ENCODE results near the gene IFNL2.
A peak's percentile ranks its signal among the peaks of the same experiment; 100 is the strongest.
"Not testable (repeated sequence)": the region's sequence is repeated elsewhere in the genome, so short reads cannot be mapped to it uniquely, and the experiment has no call there.

IFNL2 gene

GRCh38 chr19:39263912-39264305 is 4.3 kb upstream of the IFNL2 start:
- no peak overlapping the region for H3K27ac ChIP-seq (ENCODE audit: insufficient read depth in 1 of 2, low read depth in 1 of 2, low read length in 2 of 2, poor library complexity in 1 of 2, severe bottlenecking in 2 of 2)
- peaks cover 6 to 37% (median 14%) of the 10 kb centered on the region in 5 experiments for H3K27me3 ChIP-seq (replicated peaks in 2 of 5; ENCODE audit: control insufficient read depth in 4 of 5, insufficient read depth in 5 of 5, low read length in 4 of 5)
- H3K9me3 ChIP-seq (ENCODE audit: control extremely low read depth in 1 of 5, control insufficient read depth in 4 of 5, insufficient read depth in 2 of 5, low read depth in 1 of 5, low read length in 4 of 5), result no peaks in the 10 kb centered on the region
- DNase-seq, result no peak
- ChIA-PET POLR2A (no interaction called here), CTCF (no interaction called here)
- H3K36me3 ChIP-seq (ENCODE audit: control insufficient read depth in 4 of 4, insufficient read depth in 4 of 4, low read length in 3 of 4), result no peaks in the 10 kb centered on the region
- 24% methylated on average over 14 of the region's 17 CpGs for WGBS (ENCODE audit: insufficient coverage)
- H3K4me1 ChIP-seq (ENCODE audit: control extremely low read depth in 1 of 4, control insufficient read depth in 4 of 4, insufficient read depth in 4 of 4, low read length in 3 of 4), result peaks cover 0 to 23% (median 18%) of the 10 kb centered on the region in 4 experiments
- peak overlapping the region in 3 of 7 experiments; percentile 50 to 59 (median 55) for H3K4me3 ChIP-seq (ENCODE audit: control insufficient read depth in 1 of 7, extremely low read depth in 1 of 7, insufficient read depth in 4 of 7, low read depth in 2 of 7, low read length in 6 of 7)

GRCh38 chr19:39264306-39265290 is 3.6 kb upstream of the IFNL2 start:
- ChIA-PET CTCF (no interaction called here), POLR2A (no interaction called here)
- Histone ChIP-seq H3K4me3 (ENCODE audit: control insufficient read depth in 1 of 7, extremely low read depth in 1 of 7, insufficient read depth in 4 of 7, low read depth in 2 of 7, low read length in 6 of 7) (peak overlapping the region in 3 of 7 experiments; percentile 50 to 59 (median 55)), H3K36me3 (ENCODE audit: control insufficient read depth in 4 of 4, insufficient read depth in 4 of 4, low read length in 3 of 4) (no peaks in the 10 kb centered on the region), H3K4me1 (ENCODE audit: control extremely low read depth in 1 of 4, control insufficient read depth in 4 of 4, insufficient read depth in 4 of 4, low read length in 3 of 4) (peaks cover 0 to 23% (median 18%) of the 10 kb centered on the region in 4 experiments), H3K27ac (ENCODE audit: insufficient read depth in 1 of 2, low read depth in 1 of 2, low read length in 2 of 2, poor library complexity in 1 of 2, severe bottlenecking in 2 of 2) (no peak overlapping the region), H3K27me3 (replicated peaks in 2 of 5; ENCODE audit: control insufficient read depth in 4 of 5, insufficient read depth in 5 of 5, low read length in 4 of 5) (peaks cover 6 to 37% (median 14%) of the 10 kb centered on the region in 5 experiments), H3K9me3 (ENCODE audit: control extremely low read depth in 1 of 5, control insufficient read depth in 4 of 5, insufficient read depth in 2 of 5, low read depth in 1 of 5, low read length in 4 of 5) (no peaks in the 10 kb centered on the region)
- DNase-seq, result peak in 1 of 3 donors; percentile 27
- WGBS (ENCODE audit: insufficient coverage), result 6% methylated on average over 96 of the region's 102 CpGs

- peaks cover 6 to 37% (median 14%) of the 10 kb centered on the region in 5 experiments for H3K27me3 ChIP-seq (replicated peaks in 2 of 5; ENCODE audit: control insufficient read depth in 4 of 5, insufficient read depth in 5 of 5, low read length in 4 of 5)
- H3K36me3 ChIP-seq (ENCODE audit: control insufficient read depth in 4 of 4, insufficient read depth in 4 of 4, low read length in 3 of 4), result no peaks in the 10 kb centered on the region
- ChIA-PET CTCF (interaction anchor here (0.7 kb wide), 1 partner anchor 46 kb away, joined by 3 read pairs; no protein-coding TSS in a partner anchor), POLR2A (no interaction called here)
- no peak overlapping the region for H3K27ac ChIP-seq (ENCODE audit: insufficient read depth in 1 of 2, low read depth in 1 of 2, low read length in 2 of 2, poor library complexity in 1 of 2, severe bottlenecking in 2 of 2)
- H3K4me3 ChIP-seq (ENCODE audit: control insufficient read depth in 1 of 7, extremely low read depth in 1 of 7, insufficient read depth in 4 of 7, low read depth in 2 of 7, low read length in 6 of 7), result peak overlapping the region in 2 of 7 experiments; percentile 8 to 59
- no peaks in the 10 kb centered on the region for H3K9me3 ChIP-seq (ENCODE audit: control extremely low read depth in 1 of 5, control insufficient read depth in 4 of 5, insufficient read depth in 2 of 5, low read depth in 1 of 5, low read length in 4 of 5)
- DNase-seq, result peak in 1 of 3 donors; percentile 26
- 44% methylated on average over 36 of the region's 39 CpGs for WGBS (ENCODE audit: insufficient coverage)
- H3K4me1 ChIP-seq (ENCODE audit: control extremely low read depth in 1 of 4, control insufficient read depth in 4 of 4, insufficient read depth in 4 of 4, low read length in 3 of 4), result peaks cover 0 to 23% (median 18%) of the 10 kb centered on the region in 4 experiments
Observed at GRCh38 chr19:39265321-39265916, 2.8 kb upstream of the IFNL2 start.

GRCh38 chr19:39268531-39269223 is 481 bp downstream of the IFNL2 start:
- POLR2A ChIA-PET; H3K4me3 ChIP-seq (ENCODE audit: control insufficient read depth in 1 of 7, extremely low read depth in 1 of 7, insufficient read depth in 4 of 7, low read depth in 2 of 7, low read length in 6 of 7); CTCF ChIA-PET; H3K36me3 ChIP-seq (ENCODE audit: control insufficient read depth in 4 of 4, insufficient read depth in 4 of 4, low read length in 3 of 4); H3K9me3 ChIP-seq (ENCODE audit: control extremely low read depth in 1 of 5, control insufficient read depth in 4 of 5, insufficient read depth in 2 of 5, low read depth in 1 of 5, low read length in 4 of 5); H3K27ac ChIP-seq (ENCODE audit: insufficient read depth in 1 of 2, low read depth in 1 of 2, low read length in 2 of 2, poor library complexity in 1 of 2, severe bottlenecking in 2 of 2); DNase-seq: not testable (repeated sequence)
- H3K4me1 ChIP-seq (ENCODE audit: control extremely low read depth in 1 of 4, control insufficient read depth in 4 of 4, insufficient read depth in 4 of 4, low read length in 3 of 4), result peaks cover 0 to 22% (median 18%) of the 10 kb centered on the region in 4 experiments
- H3K27me3 ChIP-seq (replicated peaks in 2 of 5; ENCODE audit: control insufficient read depth in 4 of 5, insufficient read depth in 5 of 5, low read length in 4 of 5), result peaks cover 0 to 21% (median 10%) of the 10 kb centered on the region in 5 experiments
- 100% methylated on average over 1 of the region's 10 CpGs for WGBS (ENCODE audit: insufficient coverage)

GRCh38 chr19:39269369-39269768 is 1.2 kb downstream of the IFNL2 start:
- CTCF ChIA-PET, result not testable (repeated sequence)

GRCh38 chr19:39270036-39270871 is 2.1 kb downstream of the IFNL2 start:
- Histone ChIP-seq H3K36me3 (ENCODE audit: control insufficient read depth in 4 of 4, insufficient read depth in 4 of 4, low read length in 3 of 4) (no peaks in the 10 kb centered on the region), H3K27ac (ENCODE audit: insufficient read depth in 1 of 2, low read depth in 1 of 2, low read length in 2 of 2, poor library complexity in 1 of 2, severe bottlenecking in 2 of 2) (no peak overlapping the region), H3K9me3 (ENCODE audit: control extremely low read depth in 1 of 5, control insufficient read depth in 4 of 5, insufficient read depth in 2 of 5, low read depth in 1 of 5, low read length in 4 of 5) (no peaks in the 10 kb centered on the region), H3K4me3 (ENCODE audit: control insufficient read depth in 1 of 7, extremely low read depth in 1 of 7, insufficient read depth in 4 of 7, low read depth in 2 of 7, low read length in 6 of 7) (no peak overlapping the region), H3K4me1 (ENCODE audit: control extremely low read depth in 1 of 4, control insufficient read depth in 4 of 4, insufficient read depth in 4 of 4, low read length in 3 of 4) (peaks cover 0 to 7% (median 4%) of the 10 kb centered on the region in 4 experiments), H3K27me3 (replicated peaks in 2 of 5; ENCODE audit: control insufficient read depth in 4 of 5, insufficient read depth in 5 of 5, low read length in 4 of 5) (peaks cover 0 to 5% (median 4%) of the 10 kb centered on the region in 5 experiments)
- 90% methylated on average over 7 of the region's 9 CpGs for WGBS (ENCODE audit: insufficient coverage)
- CTCF ChIA-PET, result interaction anchor here (0.6 to 1.3 kb wide), 2 partner anchors 60 to 161 kb away, joined by 3 read pairs; no protein-coding TSS in a partner anchor
- no peak for DNase-seq
- POLR2A ChIA-PET, result no interaction called here

More at GRCh38 chr19:39269369-39269768, 1.2 kb downstream of the IFNL2 start:
- peaks cover 0 to 14% (median 9%) of the 10 kb centered on the region in 5 experiments for H3K27me3 ChIP-seq (replicated peaks in 2 of 5; ENCODE audit: control insufficient read depth in 4 of 5, insufficient read depth in 5 of 5, low read length in 4 of 5)
- H3K4me3 ChIP-seq (ENCODE audit: control insufficient read depth in 1 of 7, extremely low read depth in 1 of 7, insufficient read depth in 4 of 7, low read depth in 2 of 7, low read length in 6 of 7); DNase-seq; POLR2A ChIA-PET; H3K27ac ChIP-seq (ENCODE audit: insufficient read depth in 1 of 2, low read depth in 1 of 2, low read length in 2 of 2, poor library complexity in 1 of 2, severe bottlenecking in 2 of 2); H3K36me3 ChIP-seq (ENCODE audit: control insufficient read depth in 4 of 4, insufficient read depth in 4 of 4, low read length in 3 of 4); H3K9me3 ChIP-seq (ENCODE audit: control extremely low read depth in 1 of 5, control insufficient read depth in 4 of 5, insufficient read depth in 2 of 5, low read depth in 1 of 5, low read length in 4 of 5): not testable (repeated sequence)
- WGBS (ENCODE audit: insufficient coverage), result 87% methylated on average over 4 of the region's 10 CpGs
- peaks cover 0 to 15% (median 11%) of the 10 kb centered on the region in 4 experiments for H3K4me1 ChIP-seq (ENCODE audit: control extremely low read depth in 1 of 4, control insufficient read depth in 4 of 4, insufficient read depth in 4 of 4, low read length in 3 of 4)
